Natural killer cell (primary cell): Measurements from ENCODE around the gene CLEC2D. TPM values are rescaled to one million over a fixed set of nuclear protein-coding genes. Genes with fewer than 3 reads are reported as not detected.
A peak's percentile ranks its signal among the peaks of the same experiment; 100 is the strongest.
"Not testable (repeated sequence)": the region's sequence is repeated elsewhere in the genome, so short reads cannot be mapped to it uniquely, and the experiment has no call there.

ENCODE experiments used
- ATAC-seq, 3 donors: fragments of 150-1000 bp in 2 of 3; fragments of 200-7000 bp in 1 of 3; cut with Tn5 transposase; 1 replicate in 1 of 3; 2 replicates in 2 of 3; pipeline ENCODE4 v1.10.0; 2021; ENCODE audit warnings: mild to moderate bottlenecking in 2 of 3, moderate library complexity in 2 of 3
- DNase-seq, 2 donors: peaks; one replicate each; pipeline versions ENCODE4 v3.0.0 to v3.0.0-alpha.2; 2013 to 2021; ENCODE audit warnings: mixed read lengths in 1 of 2
- H3K27ac ChIP-seq: one replicate; pipeline ENCODE4 v1.5.1; 2013; ENCODE audit warnings: mild to moderate bottlenecking, low read length
- H3K27me3 ChIP-seq: one replicate; pipeline ENCODE4 v1.6.1; 2013; ENCODE audit warnings: low read length; ENCODE audit not compliant: control insufficient read depth, insufficient read depth
- H3K36me3 ChIP-seq: one replicate; pipeline ENCODE4 v1.6.1; 2013; ENCODE audit warnings: low read length; ENCODE audit not compliant: control insufficient read depth, insufficient read depth
- H3K4me1 ChIP-seq: one replicate; pipeline ENCODE4 v1.6.1; 2013; ENCODE audit warnings: low read length; ENCODE audit not compliant: control insufficient read depth, insufficient read depth
- H3K4me3 ChIP-seq: one replicate; pipeline ENCODE4 v1.5.1; 2013; ENCODE audit warnings: low read length
- H3K9me3 ChIP-seq: one replicate; pipeline ENCODE4 v1.6.1; 2013; ENCODE audit warnings: low read length; ENCODE audit not compliant: control insufficient read depth, insufficient read depth
- H3K27ac Mint-ChIP-seq, 2 donors: one replicate each; pipeline ENCODE4 v1.8.0; 2022; ENCODE audit warnings: mild to moderate bottlenecking in 2 of 2, mixed read lengths in 2 of 2, moderate library complexity in 1 of 2
- H3K27me3 Mint-ChIP-seq, 2 donors: one replicate each; pipeline ENCODE4 v1.8.0; 2022; ENCODE audit warnings: low read depth in 2 of 2, mixed read lengths in 2 of 2
- H3K36me3 Mint-ChIP-seq: one replicate; pipeline ENCODE4 v1.8.0; 2022; ENCODE audit warnings: mixed read lengths
- H3K4me1 Mint-ChIP-seq, 2 donors: one replicate each; pipeline ENCODE4 v1.8.0; 2022; ENCODE audit warnings: mixed read lengths in 2 of 2
- H3K4me3 Mint-ChIP-seq: one replicate; pipeline ENCODE4 v1.8.0; 2022; ENCODE audit warnings: mild to moderate bottlenecking, moderate library complexity, mixed read lengths
- H3K9me3 Mint-ChIP-seq, 2 donors: one replicate each; pipeline ENCODE4 v1.8.0; 2022; ENCODE audit warnings: mixed read lengths in 2 of 2
- WGBS: methylation state at CpG from one replicate; pipeline ENCODE4 v1.1.7; 2013; ENCODE audit warnings: missing lambda C conversion rate; ENCODE audit not compliant: insufficient coverage; 5-methylcytosine and 5-hydroxymethylcytosine counted together
- intact Hi-C: fragments of 100-400 bp; cut with micrococcal nuclease; formaldehyde crosslinking; loops from one replicate; pipeline ENCODE4 v1.14.2; 2022
- total RNA-seq, 4 donors: library from RNA; stranded (reverse); fragments of 120-200 nt in 1 of 4; gene quantifications; one replicate each; pipeline versions ENCODE4 v1.2.3 to v1.2.4, GENCODE V29; 2013 to 2022
- TF ChIP-seq, protein P1 (sequence below): fragments of 200-600 bp; IDR thresholded peaks from one replicate; pipeline ENCODE4 v1.8.0; 2022; ENCODE audit warnings: antibody characterized with exemption

CLEC2D gene
- total RNA-seq, 3 donors from 2014 or later (not counting 1 experiment from before 2014, with no cell fraction given): 140 to 219 (median 209) TPM

DNA sequence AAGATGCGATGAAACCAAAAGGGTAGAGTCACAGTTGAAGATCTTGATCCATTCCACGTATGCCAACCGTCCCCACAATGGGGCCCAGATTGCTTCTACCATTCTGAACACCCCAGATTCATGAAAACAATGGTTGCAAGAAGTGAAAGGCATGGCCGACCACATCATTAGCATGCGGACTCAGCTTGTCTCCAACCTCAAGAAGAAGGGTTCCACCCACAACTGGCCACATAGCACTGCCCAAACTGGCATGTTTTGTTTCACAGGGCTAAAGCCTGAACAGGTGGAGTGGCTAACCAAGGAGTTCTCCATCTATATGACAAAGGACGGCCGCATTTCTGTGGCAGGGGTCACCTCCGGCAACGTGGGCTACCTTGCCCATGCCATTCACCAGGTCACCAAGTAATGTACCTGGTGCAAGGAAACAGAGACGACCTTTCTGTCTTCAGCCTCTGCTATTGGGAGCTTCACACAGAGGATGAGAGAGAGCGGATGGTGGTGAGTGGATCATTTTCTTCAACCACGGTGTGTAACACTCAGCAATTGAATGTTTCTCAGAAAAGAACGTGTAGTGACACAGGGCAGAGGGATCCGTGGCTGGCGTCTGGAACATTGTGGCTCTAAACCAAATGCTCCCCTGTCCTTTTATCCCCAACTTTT, 26.8 kb upstream of the CLEC2D start:
- 39% methylated on average over 15 of the region's 15 CpGs for WGBS
- H3K36me3 Mint-ChIP-seq: peaks cover 6% of the 10 kb centered on the region
- H3K27ac ChIP-seq: peak overlapping the region; percentile 41
- peak overlapping the region; percentile 44 for H3K4me3 ChIP-seq
- H3K36me3 ChIP-seq: no peaks in the 10 kb centered on the region
- peak overlapping the region; percentile 89 to 94 for H3K27ac Mint-ChIP-seq
- peaks cover 25% of the 10 kb centered on the region for H3K4me1 ChIP-seq
- peak in 1 of 2 donors; percentile 30 for DNase-seq
- peak overlapping the region; percentile 89 for H3K4me3 Mint-ChIP-seq
- no peaks in the 10 kb centered on the region for H3K27me3 Mint-ChIP-seq
- TF ChIP-seq, protein P1, sequence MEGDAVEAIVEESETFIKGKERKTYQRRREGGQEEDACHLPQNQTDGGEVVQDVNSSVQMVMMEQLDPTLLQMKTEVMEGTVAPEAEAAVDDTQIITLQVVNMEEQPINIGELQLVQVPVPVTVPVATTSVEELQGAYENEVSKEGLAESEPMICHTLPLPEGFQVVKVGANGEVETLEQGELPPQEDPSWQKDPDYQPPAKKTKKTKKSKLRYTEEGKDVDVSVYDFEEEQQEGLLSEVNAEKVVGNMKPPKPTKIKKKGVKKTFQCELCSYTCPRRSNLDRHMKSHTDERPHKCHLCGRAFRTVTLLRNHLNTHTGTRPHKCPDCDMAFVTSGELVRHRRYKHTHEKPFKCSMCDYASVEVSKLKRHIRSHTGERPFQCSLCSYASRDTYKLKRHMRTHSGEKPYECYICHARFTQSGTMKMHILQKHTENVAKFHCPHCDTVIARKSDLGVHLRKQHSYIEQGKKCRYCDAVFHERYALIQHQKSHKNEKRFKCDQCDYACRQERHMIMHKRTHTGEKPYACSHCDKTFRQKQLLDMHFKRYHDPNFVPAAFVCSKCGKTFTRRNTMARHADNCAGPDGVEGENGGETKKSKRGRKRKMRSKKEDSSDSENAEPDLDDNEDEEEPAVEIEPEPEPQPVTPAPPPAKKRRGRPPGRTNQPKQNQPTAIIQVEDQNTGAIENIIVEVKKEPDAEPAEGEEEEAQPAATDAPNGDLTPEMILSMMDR: no peak
- intact Hi-C loops: loop anchor here (10.0 kb wide), 2 partner anchors 182 to 572 kb away; partner anchors contain the start of genes GABARAPL1 and KLRF1
- H3K4me1 Mint-ChIP-seq: peaks cover 49 to 57% of the 10 kb centered on the region in 2 donors
- no peaks in the 10 kb centered on the region for H3K9me3 ChIP-seq
- H3K27me3 ChIP-seq: no peaks in the 10 kb centered on the region
- peak; percentile 22 to 49 (median 43) for ATAC-seq
- H3K9me3 Mint-ChIP-seq: peaks cover 0 to 3% of the 10 kb centered on the region in 2 donors

DNA sequence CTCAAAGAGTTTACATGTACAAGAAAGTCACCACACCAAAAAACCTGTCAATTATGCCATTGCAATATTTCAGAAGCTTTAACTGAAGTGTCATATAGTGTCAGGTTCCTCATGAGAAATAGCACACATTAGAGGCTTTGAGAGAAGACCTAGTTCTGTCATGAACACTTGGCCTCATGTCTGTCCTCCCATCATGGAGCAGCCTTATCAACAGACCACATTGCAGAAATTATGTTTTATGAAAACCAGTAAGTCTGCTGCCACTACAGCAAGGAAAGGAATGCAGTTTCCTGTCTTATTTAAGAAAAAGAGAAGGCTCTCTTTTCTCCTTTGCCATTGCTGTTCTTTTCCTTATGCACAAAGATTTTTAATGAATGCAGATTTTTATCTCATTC, 26.2 kb upstream of the CLEC2D start:
- no peak for DNase-seq
- TF ChIP-seq, protein P1: no peak
- Histone ChIP-seq H3K9me3 (no peaks in the 10 kb centered on the region), H3K27me3 (no peaks in the 10 kb centered on the region), H3K4me1 (peaks cover 26% of the 10 kb centered on the region), H3K27ac (peak overlapping the region; percentile 41), H3K4me3 (peak overlapping the region; percentile 44), H3K36me3 (no peaks in the 10 kb centered on the region)
- Mint-ChIP-seq H3K27me3 (no peaks in the 10 kb centered on the region), H3K4me1 (peaks cover 49 to 57% of the 10 kb centered on the region in 2 donors), H3K27ac (peak overlapping the region; percentile 89 to 94), H3K4me3 (peak overlapping the region; percentile 89), H3K9me3 (peaks cover 0 to 3% of the 10 kb centered on the region in 2 donors), H3K36me3 (peaks cover 6% of the 10 kb centered on the region)
- intact Hi-C loops: loop anchor here (10.0 kb wide), 2 partner anchors 182 to 572 kb away; partner anchors contain the start of genes GABARAPL1 and KLRF1
- peak in 1 of 3 donors; percentile 8 for ATAC-seq

DNA sequence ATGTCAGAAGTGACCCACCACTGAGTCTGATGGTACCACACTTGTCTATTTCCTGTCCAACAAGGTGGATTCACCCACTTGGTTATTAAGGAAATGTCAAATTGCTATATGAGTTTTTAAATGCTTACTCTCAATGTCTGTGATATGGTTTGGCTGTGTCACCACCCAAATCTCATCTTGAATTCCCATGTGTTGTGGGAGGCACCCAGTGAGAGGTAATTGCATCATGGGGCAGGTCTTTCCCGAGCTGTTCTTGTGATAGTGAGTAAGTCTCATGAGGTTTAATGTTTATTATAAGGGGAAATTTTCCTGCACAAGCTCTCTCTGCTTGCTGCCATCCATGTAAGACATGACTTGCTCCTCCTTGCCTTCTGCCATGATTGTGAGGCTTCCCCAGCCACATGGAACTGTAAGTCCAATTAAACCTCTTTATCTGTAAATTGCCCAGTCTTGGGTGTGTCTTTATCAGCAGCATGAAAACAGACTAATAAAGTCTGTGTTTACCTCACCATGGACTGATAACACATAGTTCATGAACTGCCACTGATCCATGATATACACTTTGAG, 24.4 kb upstream of the CLEC2D start:
- not testable (repeated sequence) for H3K27me3 ChIP-seq, H3K36me3 ChIP-seq, H3K9me3 Mint-ChIP-seq, H3K27me3 Mint-ChIP-seq, H3K9me3 ChIP-seq
- H3K27ac Mint-ChIP-seq: peak overlapping the region; percentile 89 to 94
- intact Hi-C loops: loop anchor here (2.0 to 10.0 kb wide), 7 partner anchors 30 to 747 kb away; partner anchors contain the start of genes CLEC2B, GABARAPL1, KLRD1 and KLRF1
- ATAC-seq (peak in 1 of 3 donors; percentile 13), DNase-seq (peak in 1 of 2 donors; percentile 36)
- peaks cover 61 to 72% of the 10 kb centered on the region in 2 donors for H3K4me1 Mint-ChIP-seq
- peak overlapping the region; percentile 89 for H3K4me3 Mint-ChIP-seq
- Histone ChIP-seq H3K4me3 (peak overlapping the region; percentile 44), H3K4me1 (peaks cover 26% of the 10 kb centered on the region), H3K27ac (peak overlapping the region; percentile 56)
- WGBS: 23% methylated on average over 1 of the region's 1 CpG
- peaks cover 20% of the 10 kb centered on the region for H3K36me3 Mint-ChIP-seq
